Measurements from ENCODE around the gene CAPN5.
A peak's percentile ranks its signal among the peaks of the same experiment; 100 is the strongest.

Gene CAPN5

DNA sequence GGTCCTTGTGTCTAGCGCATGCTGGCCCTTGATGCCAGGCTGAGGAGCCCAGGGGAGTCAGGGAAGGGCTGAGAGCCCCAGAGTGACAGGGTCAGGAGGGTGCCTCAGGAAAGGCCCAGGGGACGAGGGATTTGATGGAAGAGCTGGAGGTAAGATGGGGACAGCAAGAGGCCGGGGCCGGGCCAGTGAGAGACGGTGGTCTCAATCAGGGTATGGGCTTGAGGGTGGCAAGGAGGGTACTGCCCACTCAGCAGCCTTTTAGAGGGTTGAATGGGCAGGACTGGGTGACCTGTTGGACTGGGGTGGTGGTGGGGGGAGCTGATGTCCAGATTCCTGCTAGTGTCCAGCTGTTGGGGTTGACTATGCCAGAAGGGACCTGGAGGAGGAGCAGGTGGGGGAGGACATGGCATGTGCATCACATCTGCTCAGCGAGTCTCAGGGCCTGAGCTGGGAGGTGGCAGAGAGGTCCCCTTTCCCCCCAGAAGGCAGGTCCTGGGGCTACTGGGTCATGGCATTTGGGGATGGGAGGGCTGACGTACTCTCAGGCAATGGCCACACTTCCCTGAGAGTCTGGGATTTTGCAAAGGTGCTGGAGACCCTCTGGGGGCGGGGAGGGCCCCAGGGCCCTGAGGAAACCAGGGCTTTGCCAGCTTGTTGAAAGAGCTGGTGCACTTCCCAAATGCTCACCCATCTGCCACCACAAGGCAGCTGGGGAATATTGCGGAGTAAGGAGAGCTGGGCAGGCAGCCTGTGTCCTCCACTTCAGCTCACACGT lies 79.7 kb downstream of the CAPN5 start:
- H3K4me3 ChIP-seq (ENCODE audit: low read depth, low read length), result no peak overlapping the region
- TF ChIP-seq, protein P1, sequence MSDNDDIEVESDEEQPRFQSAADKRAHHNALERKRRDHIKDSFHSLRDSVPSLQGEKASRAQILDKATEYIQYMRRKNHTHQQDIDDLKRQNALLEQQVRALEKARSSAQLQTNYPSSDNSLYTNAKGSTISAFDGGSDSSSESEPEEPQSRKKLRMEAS (IDR thresholded peaks at IDR 0.05; ENCODE audit: low read depth, low read length), result no peak
- TF ChIP-seq POLR2A (IDR thresholded peaks at IDR 0.05; ENCODE audit: extremely low read depth, insufficient read length) (no peak), MYC (IDR thresholded peaks at IDR 0.05; ENCODE audit: low read depth, low read length) (no peak)
- TF ChIP-seq, protein P2, sequence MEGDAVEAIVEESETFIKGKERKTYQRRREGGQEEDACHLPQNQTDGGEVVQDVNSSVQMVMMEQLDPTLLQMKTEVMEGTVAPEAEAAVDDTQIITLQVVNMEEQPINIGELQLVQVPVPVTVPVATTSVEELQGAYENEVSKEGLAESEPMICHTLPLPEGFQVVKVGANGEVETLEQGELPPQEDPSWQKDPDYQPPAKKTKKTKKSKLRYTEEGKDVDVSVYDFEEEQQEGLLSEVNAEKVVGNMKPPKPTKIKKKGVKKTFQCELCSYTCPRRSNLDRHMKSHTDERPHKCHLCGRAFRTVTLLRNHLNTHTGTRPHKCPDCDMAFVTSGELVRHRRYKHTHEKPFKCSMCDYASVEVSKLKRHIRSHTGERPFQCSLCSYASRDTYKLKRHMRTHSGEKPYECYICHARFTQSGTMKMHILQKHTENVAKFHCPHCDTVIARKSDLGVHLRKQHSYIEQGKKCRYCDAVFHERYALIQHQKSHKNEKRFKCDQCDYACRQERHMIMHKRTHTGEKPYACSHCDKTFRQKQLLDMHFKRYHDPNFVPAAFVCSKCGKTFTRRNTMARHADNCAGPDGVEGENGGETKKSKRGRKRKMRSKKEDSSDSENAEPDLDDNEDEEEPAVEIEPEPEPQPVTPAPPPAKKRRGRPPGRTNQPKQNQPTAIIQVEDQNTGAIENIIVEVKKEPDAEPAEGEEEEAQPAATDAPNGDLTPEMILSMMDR (IDR thresholded peaks at IDR 0.05; ENCODE audit: low read depth, low read length), result no peak
- DNase-seq (ENCODE audit: low read depth), result no peak

DNA sequence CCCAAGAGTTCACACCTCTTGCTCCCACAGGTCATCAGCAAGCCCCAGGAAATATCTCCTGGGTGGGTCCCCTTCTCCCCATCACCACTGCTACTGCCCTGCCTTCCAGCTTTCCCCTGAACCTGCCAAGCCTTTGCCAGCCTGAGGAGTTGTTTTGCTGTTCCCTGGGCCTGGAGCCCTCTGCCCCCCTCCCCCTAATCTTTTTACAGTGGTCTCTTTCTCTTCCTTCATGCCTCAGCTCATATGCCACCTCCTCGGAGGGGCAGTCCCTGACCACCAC lies 80.2 kb downstream of the CAPN5 start:
- TF ChIP-seq, protein P1 (IDR thresholded peaks at IDR 0.05; ENCODE audit: low read depth, low read length), result no peak
- TF ChIP-seq MYC (IDR thresholded peaks at IDR 0.05; ENCODE audit: low read depth, low read length) (no peak), POLR2A (IDR thresholded peaks at IDR 0.05; ENCODE audit: extremely low read depth, insufficient read length) (no peak)
- TF ChIP-seq, protein P2 (IDR thresholded peaks at IDR 0.05; ENCODE audit: low read depth, low read length), result no peak
- no peak for DNase-seq (ENCODE audit: low read depth)
- no peak overlapping the region for H3K4me3 ChIP-seq (ENCODE audit: low read depth, low read length)

DNA sequence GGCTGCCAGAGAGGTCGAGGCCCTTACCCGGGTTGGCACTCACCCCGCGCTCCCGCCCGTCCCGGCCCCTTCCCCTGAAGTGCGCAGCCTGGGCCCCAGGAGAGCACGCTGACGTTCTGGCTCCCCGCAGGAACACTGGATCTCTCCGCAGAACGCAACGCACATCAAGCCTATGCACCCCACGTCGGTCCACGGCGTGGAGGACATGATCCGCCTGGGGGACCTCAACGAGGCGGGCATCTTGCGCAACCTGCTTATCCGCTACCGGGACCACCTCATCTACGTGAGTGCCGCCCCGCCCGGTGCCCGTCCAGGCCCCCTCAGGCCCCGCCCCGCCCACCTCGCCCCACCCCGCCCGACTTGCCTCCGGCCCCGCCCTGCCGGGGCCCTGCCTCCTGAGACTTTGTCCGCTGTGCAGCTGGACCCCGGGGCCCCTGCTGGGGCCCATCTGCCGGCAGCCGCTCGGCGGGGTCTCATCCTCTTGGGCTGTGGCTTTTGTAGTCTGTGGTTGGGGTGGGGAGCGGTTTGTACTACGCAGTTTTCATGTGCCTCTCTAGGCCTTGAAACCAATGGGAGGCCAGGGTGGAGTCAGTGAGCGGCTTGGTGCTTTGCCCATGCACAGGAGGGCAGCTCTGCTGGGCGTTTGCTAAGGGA lies 81.0 kb downstream of the CAPN5 start:
- peak; percentile 95 for DNase-seq (ENCODE audit: low read depth)
- TF ChIP-seq, protein P2 (IDR thresholded peaks at IDR 0.05; ENCODE audit: low read depth, low read length), result no peak
- TF ChIP-seq MYC (IDR thresholded peaks at IDR 0.05; ENCODE audit: low read depth, low read length), result peak; percentile 46; the same call in 1 of the 2 replicates
- peak; percentile 14 for TF ChIP-seq POLR2A (IDR thresholded peaks at IDR 0.05; ENCODE audit: extremely low read depth, insufficient read length)
- TF ChIP-seq, protein P1 (IDR thresholded peaks at IDR 0.05; ENCODE audit: low read depth, low read length), result no peak; the same call in 1 of the 2 replicates
- peak overlapping the region; percentile 3 for H3K4me3 ChIP-seq (ENCODE audit: low read depth, low read length)

DNA sequence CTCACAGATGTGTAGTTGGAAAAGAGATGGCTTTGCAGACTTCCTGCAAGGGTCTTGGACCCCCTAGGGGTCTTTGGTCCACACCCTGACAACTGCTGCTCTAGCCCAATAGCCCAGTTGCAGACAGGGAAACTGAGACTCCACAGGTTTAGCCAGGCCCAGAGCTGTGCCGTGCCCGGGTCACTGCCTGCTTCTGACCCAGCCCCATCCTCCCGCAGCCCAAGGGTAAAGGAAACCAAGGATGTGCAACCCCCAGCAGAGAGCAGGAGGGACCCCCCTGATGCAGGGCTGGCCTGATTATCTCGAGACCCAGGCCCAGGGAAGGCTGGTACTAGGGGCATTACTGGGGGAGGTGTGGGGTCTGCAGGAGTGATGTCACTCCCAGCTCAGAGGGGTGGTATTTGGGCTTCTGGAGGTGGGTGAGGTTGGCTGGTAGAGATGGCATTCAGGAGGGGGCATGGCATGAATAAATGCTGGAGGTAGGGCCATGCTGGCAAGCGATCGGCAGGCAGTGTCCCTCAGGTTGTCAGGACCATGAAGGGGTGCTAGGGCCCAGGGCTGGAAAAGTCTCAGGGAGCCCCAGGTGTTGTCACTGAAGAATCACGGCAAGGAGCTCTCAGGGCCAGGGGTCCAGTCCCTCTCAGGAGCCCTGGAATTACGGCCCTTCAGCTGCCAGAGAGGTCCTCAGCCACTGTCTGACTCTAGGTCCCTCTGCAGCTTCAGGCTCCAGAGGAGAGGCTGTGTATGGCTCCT lies 82.4 kb downstream of the CAPN5 start:
- H3K4me3 ChIP-seq (ENCODE audit: low read depth, low read length), result no peak overlapping the region
- no peak for DNase-seq (ENCODE audit: low read depth)
- TF ChIP-seq MYC (IDR thresholded peaks at IDR 0.05; ENCODE audit: low read depth, low read length) (no peak), POLR2A (IDR thresholded peaks at IDR 0.05; ENCODE audit: extremely low read depth, insufficient read length) (no peak)
- TF ChIP-seq, protein P2 (IDR thresholded peaks at IDR 0.05; ENCODE audit: low read depth, low read length), result no peak
- TF ChIP-seq, protein P1 (IDR thresholded peaks at IDR 0.05; ENCODE audit: low read depth, low read length), result no peak

DNA sequence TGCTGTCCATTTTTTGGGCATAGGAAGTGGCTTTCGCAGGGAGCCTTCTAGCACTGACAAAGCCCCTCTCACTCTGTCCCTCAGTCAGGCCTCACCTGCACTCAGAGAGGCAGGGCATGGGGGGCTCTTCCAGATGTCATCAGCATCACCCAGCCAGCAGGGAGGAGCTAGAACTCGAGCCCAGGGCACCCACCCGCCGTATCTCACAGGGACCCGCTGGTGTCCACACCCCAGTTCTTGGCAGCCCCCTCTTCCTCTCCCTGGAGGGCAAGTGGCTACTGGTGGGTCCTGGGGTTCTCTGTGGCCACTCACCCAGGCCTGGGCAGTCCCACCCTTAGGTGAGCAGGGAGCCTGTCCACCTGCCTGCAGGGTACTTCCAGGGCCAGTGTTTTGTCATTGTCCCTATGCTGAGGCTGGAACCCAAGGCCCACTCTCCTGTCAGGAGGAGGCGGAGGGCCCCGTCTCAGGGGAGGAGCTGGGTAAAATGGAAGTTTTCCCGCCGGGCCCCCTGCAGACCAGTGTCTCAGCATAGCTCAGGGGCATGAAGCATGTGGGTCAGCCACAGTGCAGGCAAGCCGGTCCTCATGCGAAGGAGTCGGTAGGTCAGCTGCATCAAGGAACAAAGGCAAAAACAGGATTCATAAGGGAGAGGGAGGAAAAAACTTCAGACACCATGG lies 83.1 kb downstream of the CAPN5 start:
- TF ChIP-seq, protein P1 (IDR thresholded peaks at IDR 0.05; ENCODE audit: low read depth, low read length), result no peak
- TF ChIP-seq POLR2A (IDR thresholded peaks at IDR 0.05; ENCODE audit: extremely low read depth, insufficient read length) (no peak), MYC (IDR thresholded peaks at IDR 0.05; ENCODE audit: low read depth, low read length) (no peak)
- TF ChIP-seq, protein P2 (IDR thresholded peaks at IDR 0.05; ENCODE audit: low read depth, low read length), result no peak
- DNase-seq (ENCODE audit: low read depth), result no peak
- H3K4me3 ChIP-seq (ENCODE audit: low read depth, low read length), result no peak overlapping the region

Measured in NB4 (cell line).